SK-N-SH treated with all-trans-retinoic acid at 6 μM for 48 hours (cell line): Measurements from ENCODE around the gene MR1.
"Not testable (repeated sequence)": the region's sequence is repeated elsewhere in the genome, so short reads cannot be mapped to it uniquely, and the experiment has no call there.

Experiments used
- ATAC-seq: fragments of 200-7000 bp; cut with Tn5 transposase; 3 replicates; pipeline ENCODE4 v1.9.1; 2020; ENCODE audit warnings: mild to moderate bottlenecking, moderate library complexity
- ARNTL ChIP-seq: fragments of 450-650 bp; formaldehyde crosslinking; IDR thresholded peaks from 2 replicates; pipeline ENCODE4 v1.5.0; 2020; ENCODE audit warnings: low read depth, mild to moderate bottlenecking, moderate library complexity, borderline replicate concordance
- BACH2 ChIP-seq: fragments of 250-450 bp; sonication (Bioruptor Pico); IDR thresholded peaks from 2 replicates; pipeline ENCODE4 v1.9.0; 2021; ENCODE audit warnings: mild to moderate bottlenecking, borderline replicate concordance
- CSDC2 ChIP-seq: fragments of 250-450 bp; sonication (Bioruptor Pico); IDR thresholded peaks from 2 replicates; pipeline ENCODE4 v1.5.0; 2020; ENCODE audit warnings: mild to moderate bottlenecking, moderate library complexity
- ESRRG ChIP-seq: fragments of 250-450 bp; sonication (Bioruptor Pico); IDR thresholded peaks from 2 replicates; pipeline ENCODE4 v1.6.1; 2021; ENCODE audit warnings: mild to moderate bottlenecking
- GLIS3 ChIP-seq: fragments of 250-450 bp; sonication (Bioruptor Pico); IDR thresholded peaks from 2 replicates; pipeline ENCODE4 v1.5.0; 2020; ENCODE audit warnings: mild to moderate bottlenecking, moderate library complexity
- OSR1 ChIP-seq: fragments of 250-450 bp; sonication (Bioruptor Pico); IDR thresholded peaks from 2 replicates; pipeline ENCODE4 v1.8.0; 2022; ENCODE audit warnings: moderate library complexity, mild to moderate bottlenecking, inconsistent platforms
- PPARA ChIP-seq: fragments of 250-450 bp; sonication (Bioruptor Pico); IDR thresholded peaks from 2 replicates; pipeline ENCODE4 v1.5.0; 2020; ENCODE audit warnings: mild to moderate bottlenecking, borderline replicate concordance
- RARB ChIP-seq: fragments of 250-450 bp; sonication (Bioruptor Pico); IDR thresholded peaks from 2 replicates; pipeline ENCODE4 v1.8.0; 2021; ENCODE audit warnings: mild to moderate bottlenecking, moderate library complexity
- SNAI2 ChIP-seq: fragments of 250-450 bp; sonication (Bioruptor Pico); IDR thresholded peaks from 2 replicates; pipeline ENCODE4 v1.5.0; 2020; ENCODE audit warnings: mild to moderate bottlenecking, moderate library complexity
- TCF4 ChIP-seq: fragments of 250-450 bp; sonication (Bioruptor Pico); IDR thresholded peaks from 2 replicates; pipeline ENCODE4 v1.8.0; 2021; ENCODE audit warnings: mild to moderate bottlenecking, moderate library complexity, borderline replicate concordance
- TOX ChIP-seq: fragments of 250-450 bp; sonication (Bioruptor Pico); IDR thresholded peaks from 2 replicates; pipeline ENCODE4 v1.8.0; 2021; ENCODE audit warnings: mild to moderate bottlenecking, moderate library complexity, borderline replicate concordance
- ZC3H10 ChIP-seq: fragments of 250-450 bp; sonication (Bioruptor Pico); IDR thresholded peaks from 2 replicates; pipeline ENCODE4 v1.5.1; 2021; ENCODE audit warnings: mild to moderate bottlenecking, moderate library complexity
- ZFP3 ChIP-seq: fragments of 250-450 bp; sonication (Bioruptor Pico); IDR thresholded peaks from 2 replicates; pipeline ENCODE4 v1.5.0; 2020; ENCODE audit warnings: mild to moderate bottlenecking, moderate library complexity
- ZFP30 ChIP-seq: fragments of 450-650 bp; formaldehyde crosslinking; IDR thresholded peaks from 2 replicates; pipeline ENCODE4 v1.5.0; 2022; ENCODE audit warnings: mild to moderate bottlenecking, moderate library complexity
- ZNF565 ChIP-seq: fragments of 450-650 bp; formaldehyde crosslinking; conservative IDR thresholded peaks from 2 replicates; pipeline ENCODE4 v1.5.0; 2020; ENCODE audit warnings: low read depth, mild to moderate bottlenecking, moderate library complexity
- ZNF70 ChIP-seq: fragments of 450-650 bp; formaldehyde crosslinking; IDR thresholded peaks from 2 replicates; pipeline ENCODE4 v1.5.0; 2020; ENCODE audit warnings: mild to moderate bottlenecking, moderate library complexity
- ZNF8 ChIP-seq: fragments of 450-650 bp; formaldehyde crosslinking; IDR thresholded peaks from 2 replicates; pipeline ENCODE4 v1.5.0; 2020; ENCODE audit warnings: mild to moderate bottlenecking, moderate library complexity
- TF ChIP-seq, protein P1 (sequence below): fragments of 250-450 bp; sonication (Bioruptor Pico); IDR thresholded peaks from 2 replicates; pipeline ENCODE4 v1.5.1; 2020; ENCODE audit warnings: low read depth, mild to moderate bottlenecking, moderate library complexity
- TF ChIP-seq, protein P2 (sequence below): fragments of 250-450 bp; sonication (Bioruptor Pico); IDR thresholded peaks from 2 replicates; pipeline ENCODE4 v1.8.0; 2020; ENCODE audit warnings: mild to moderate bottlenecking, moderate library complexity, borderline replicate concordance
- TF ChIP-seq, protein P3 (sequence below): fragments of 250-450 bp; sonication (Bioruptor Pico); IDR thresholded peaks from 2 replicates; pipeline ENCODE4 v1.8.0; 2021; ENCODE audit warnings: low read depth, mild to moderate bottlenecking, moderate library complexity, borderline replicate concordance
- TF ChIP-seq, protein P4 (sequence below): fragments of 250-450 bp; sonication (Bioruptor Pico); IDR thresholded peaks from 2 replicates; pipeline ENCODE4 v1.5.0; 2020; ENCODE audit warnings: mild to moderate bottlenecking, moderate library complexity
- TF ChIP-seq, protein P5 (sequence below): fragments of 250-450 bp; sonication (Bioruptor Pico); IDR thresholded peaks from 2 replicates; pipeline ENCODE4 v1.5.1; 2021; ENCODE audit warnings: mild to moderate bottlenecking, moderate library complexity

The MR1 gene

DNA sequence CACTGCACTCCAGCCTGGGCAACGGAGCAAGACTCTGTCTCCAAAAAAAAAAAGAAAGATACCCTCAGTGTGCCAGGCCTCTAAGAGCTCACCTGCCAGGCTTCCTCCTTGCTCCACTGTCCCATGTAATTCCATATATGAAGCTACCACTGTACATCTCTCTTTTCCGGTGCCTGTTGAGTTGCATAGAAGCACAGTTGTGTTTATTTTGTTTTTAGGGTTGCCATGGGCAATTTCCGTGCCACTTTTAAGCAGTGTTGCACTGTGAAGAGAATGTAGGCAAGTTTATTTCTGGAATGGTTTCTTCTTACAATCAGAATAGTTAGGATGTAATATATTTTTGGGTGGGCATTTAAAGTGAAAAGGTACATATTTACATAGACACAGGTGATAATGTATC is 23.3 kb downstream of the MR1 start:
- ATAC-seq, result peak; percentile 63
- TF ChIP-seq, protein P1, sequence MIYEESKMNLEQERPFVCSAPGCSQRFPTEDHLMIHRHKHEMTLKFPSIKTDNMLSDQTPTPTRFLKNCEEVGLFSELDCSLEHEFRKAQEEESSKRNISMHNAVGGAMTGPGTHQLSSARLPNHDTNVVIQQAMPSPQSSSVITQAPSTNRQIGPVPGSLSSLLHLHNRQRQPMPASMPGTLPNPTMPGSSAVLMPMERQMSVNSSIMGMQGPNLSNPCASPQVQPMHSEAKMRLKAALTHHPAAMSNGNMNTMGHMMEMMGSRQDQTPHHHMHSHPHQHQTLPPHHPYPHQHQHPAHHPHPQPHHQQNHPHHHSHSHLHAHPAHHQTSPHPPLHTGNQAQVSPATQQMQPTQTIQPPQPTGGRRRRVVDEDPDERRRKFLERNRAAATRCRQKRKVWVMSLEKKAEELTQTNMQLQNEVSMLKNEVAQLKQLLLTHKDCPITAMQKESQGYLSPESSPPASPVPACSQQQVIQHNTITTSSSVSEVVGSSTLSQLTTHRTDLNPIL (CRISPR knock-in tag), result no peak
- TF ChIP-seq SNAI2 (CRISPR knock-in tag) (no peak), TOX (CRISPR knock-in tag) (no peak)

DNA sequence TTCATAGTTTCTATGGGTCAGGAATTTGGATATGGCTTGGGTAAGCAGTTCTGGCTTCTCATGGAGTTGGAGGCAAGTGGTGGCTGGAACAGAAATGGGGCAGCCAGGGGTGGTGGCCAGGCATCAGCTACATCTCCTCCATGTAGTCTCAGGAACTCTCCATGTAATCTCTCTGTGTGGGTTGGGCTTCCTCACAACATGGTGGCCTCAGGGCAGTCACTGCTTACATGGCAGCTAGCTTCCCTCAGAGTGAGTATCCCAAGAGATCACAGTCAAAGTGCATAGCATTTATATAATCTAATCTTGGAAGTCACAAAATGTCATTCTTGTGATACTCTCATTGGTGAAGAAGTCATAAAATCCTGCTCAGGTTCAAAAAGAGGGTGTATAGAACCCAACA is 25.7 kb downstream of the MR1 start:
- TF ChIP-seq ZNF565 (no peak), SNAI2 (CRISPR knock-in tag) (no peak), ZNF70 (CRISPR knock-in tag) (no peak), ZFP3 (no peak), GLIS3 (no peak), CSDC2 (CRISPR knock-in tag) (no peak), ESRRG (CRISPR knock-in tag) (no peak), OSR1 (CRISPR knock-in tag) (no peak), PPARA (CRISPR knock-in tag) (no peak)
- TF ChIP-seq, protein P2, sequence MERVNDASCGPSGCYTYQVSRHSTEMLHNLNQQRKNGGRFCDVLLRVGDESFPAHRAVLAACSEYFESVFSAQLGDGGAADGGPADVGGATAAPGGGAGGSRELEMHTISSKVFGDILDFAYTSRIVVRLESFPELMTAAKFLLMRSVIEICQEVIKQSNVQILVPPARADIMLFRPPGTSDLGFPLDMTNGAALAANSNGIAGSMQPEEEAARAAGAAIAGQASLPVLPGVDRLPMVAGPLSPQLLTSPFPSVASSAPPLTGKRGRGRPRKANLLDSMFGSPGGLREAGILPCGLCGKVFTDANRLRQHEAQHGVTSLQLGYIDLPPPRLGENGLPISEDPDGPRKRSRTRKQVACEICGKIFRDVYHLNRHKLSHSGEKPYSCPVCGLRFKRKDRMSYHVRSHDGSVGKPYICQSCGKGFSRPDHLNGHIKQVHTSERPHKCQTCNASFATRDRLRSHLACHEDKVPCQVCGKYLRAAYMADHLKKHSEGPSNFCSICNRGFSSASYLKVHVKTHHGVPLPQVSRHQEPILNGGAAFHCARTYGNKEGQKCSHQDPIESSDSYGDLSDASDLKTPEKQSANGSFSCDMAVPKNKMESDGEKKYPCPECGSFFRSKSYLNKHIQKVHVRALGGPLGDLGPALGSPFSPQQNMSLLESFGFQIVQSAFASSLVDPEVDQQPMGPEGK (CRISPR knock-in tag), result no peak
- no peak for ATAC-seq

DNA sequence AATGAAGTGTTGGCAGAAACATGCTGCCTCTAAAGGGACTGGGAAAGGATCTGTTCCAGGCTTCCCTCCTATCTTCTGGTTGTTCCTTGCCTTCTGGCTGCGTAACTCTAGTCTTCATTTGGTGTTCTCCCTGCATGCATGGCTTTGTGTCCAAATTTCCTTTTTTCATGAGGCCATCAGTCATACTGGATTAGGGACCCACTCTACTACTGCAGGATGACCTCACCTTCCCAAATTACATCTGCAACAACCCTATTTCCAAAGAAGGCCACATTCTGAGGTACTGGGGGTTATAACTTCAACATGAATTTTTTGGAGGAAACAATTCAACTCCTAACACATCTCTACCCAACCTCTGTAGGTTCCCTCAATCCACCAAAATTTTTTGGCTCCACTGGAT is 26.3 kb downstream of the MR1 start:
- TF ChIP-seq RARB (CRISPR knock-in tag) (no peak), ARNTL (CRISPR knock-in tag) (no peak), SNAI2 (CRISPR knock-in tag) (no peak), ESRRG (CRISPR knock-in tag) (no peak), OSR1 (CRISPR knock-in tag) (no peak), ZNF565 (no peak), TCF4 (CRISPR knock-in tag) (no peak), GLIS3 (no peak), ZFP30 (CRISPR knock-in tag) (no peak), CSDC2 (CRISPR knock-in tag) (no peak), ZC3H10 (CRISPR knock-in tag) (no peak), ZNF8 (no peak), BACH2 (CRISPR knock-in tag) (no peak), TOX (CRISPR knock-in tag) (no peak), ZNF70 (CRISPR knock-in tag) (no peak)
- TF ChIP-seq, protein P3, sequence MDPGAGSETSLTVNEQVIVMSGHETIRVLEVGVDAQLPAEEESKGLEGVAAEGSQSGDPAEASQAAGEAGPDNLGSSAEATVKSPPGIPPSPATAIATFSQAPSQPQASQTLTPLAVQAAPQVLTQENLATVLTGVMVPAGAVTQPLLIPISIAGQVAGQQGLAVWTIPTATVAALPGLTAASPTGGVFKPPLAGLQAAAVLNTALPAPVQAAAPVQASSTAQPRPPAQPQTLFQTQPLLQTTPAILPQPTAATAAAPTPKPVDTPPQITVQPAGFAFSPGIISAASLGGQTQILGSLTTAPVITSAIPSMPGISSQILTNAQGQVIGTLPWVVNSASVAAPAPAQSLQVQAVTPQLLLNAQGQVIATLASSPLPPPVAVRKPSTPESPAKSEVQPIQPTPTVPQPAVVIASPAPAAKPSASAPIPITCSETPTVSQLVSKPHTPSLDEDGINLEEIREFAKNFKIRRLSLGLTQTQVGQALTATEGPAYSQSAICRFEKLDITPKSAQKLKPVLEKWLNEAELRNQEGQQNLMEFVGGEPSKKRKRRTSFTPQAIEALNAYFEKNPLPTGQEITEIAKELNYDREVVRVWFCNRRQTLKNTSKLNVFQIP (CRISPR knock-in tag), result no peak
- TF ChIP-seq, protein P2 (CRISPR knock-in tag), result no peak
- TF ChIP-seq, protein P4, sequence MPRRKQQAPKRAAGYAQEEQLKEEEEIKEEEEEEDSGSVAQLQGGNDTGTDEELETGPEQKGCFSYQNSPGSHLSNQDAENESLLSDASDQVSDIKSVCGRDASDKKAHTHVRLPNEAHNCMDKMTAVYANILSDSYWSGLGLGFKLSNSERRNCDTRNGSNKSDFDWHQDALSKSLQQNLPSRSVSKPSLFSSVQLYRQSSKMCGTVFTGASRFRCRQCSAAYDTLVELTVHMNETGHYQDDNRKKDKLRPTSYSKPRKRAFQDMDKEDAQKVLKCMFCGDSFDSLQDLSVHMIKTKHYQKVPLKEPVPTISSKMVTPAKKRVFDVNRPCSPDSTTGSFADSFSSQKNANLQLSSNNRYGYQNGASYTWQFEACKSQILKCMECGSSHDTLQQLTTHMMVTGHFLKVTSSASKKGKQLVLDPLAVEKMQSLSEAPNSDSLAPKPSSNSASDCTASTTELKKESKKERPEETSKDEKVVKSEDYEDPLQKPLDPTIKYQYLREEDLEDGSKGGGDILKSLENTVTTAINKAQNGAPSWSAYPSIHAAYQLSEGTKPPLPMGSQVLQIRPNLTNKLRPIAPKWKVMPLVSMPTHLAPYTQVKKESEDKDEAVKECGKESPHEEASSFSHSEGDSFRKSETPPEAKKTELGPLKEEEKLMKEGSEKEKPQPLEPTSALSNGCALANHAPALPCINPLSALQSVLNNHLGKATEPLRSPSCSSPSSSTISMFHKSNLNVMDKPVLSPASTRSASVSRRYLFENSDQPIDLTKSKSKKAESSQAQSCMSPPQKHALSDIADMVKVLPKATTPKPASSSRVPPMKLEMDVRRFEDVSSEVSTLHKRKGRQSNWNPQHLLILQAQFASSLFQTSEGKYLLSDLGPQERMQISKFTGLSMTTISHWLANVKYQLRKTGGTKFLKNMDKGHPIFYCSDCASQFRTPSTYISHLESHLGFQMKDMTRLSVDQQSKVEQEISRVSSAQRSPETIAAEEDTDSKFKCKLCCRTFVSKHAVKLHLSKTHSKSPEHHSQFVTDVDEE (CRISPR knock-in tag), result no peak
- TF ChIP-seq, protein P5, sequence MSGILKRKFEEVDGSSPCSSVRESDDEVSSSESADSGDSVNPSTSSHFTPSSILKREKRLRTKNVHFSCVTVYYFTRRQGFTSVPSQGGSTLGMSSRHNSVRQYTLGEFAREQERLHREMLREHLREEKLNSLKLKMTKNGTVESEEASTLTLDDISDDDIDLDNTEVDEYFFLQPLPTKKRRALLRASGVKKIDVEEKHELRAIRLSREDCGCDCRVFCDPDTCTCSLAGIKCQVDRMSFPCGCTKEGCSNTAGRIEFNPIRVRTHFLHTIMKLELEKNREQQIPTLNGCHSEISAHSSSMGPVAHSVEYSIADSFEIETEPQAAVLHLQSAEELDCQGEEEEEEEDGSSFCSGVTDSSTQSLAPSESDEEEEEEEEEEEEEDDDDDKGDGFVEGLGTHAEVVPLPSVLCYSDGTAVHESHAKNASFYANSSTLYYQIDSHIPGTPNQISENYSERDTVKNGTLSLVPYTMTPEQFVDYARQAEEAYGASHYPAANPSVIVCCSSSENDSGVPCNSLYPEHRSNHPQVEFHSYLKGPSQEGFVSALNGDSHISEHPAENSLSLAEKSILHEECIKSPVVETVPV, result no peak
- TF ChIP-seq, all 23 proteins: peak for 0
- no peak for ATAC-seq

DNA sequence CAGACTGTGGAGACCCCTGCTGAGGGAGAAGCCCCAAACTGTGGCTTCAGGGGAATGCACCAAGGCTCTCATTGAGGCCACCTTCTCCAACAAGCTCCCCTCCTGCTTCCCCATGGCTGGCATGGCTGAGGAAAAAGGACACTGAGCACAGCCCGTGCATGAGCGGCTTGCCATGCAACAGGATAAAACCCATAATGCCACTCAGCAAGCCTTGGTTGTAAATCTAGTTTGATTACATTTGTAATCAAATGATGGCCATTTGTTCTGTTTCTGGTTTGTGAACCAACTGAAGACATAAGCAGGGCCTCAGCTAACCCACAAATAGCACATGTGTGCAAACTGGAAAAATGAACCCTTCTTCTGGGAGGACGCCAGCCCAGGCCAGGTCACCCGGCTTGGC is 27.2 kb downstream of the MR1 start:
- ATAC-seq, result not testable (repeated sequence)
